GM10248 (cell line): ENCODE data around the gene BGLAP.

Source experiments
- CTCF ChIA-PET: fragments of 300-600 bp; sonication (Branson Sonifier 250); formaldehyde crosslinking; extraction: SDS; loops from one replicate; lab custom pipeline; 2021; ENCODE audit warnings: antibody characterized with exemption; lab: Yijun Ruan, JAX
- POLR2A ChIA-PET: fragments of 350-650 bp; sonication (Branson Sonifier 250); formaldehyde crosslinking; extraction: SDS; loops from one replicate; lab custom pipeline; 2020; ENCODE audit warnings: antibody characterized with exemption; lab: Yijun Ruan, JAX
- DNase-seq: peaks from one replicate; pipeline ENCODE4 v3.0.0; 2012; ENCODE audit errors: extremely low spot score
- CTCF ChIP-seq: IDR thresholded peaks from 2 replicates; pipeline ENCODE4 v1.5.1; 2012; ENCODE audit warnings: mild to moderate bottlenecking, low read depth; ENCODE audit errors: extremely low read depth, missing control alignments, control extremely low read depth

BGLAP gene

GRCh38 chr1:156221986-156222692, 19.8 kb upstream of the BGLAP start:
- POLR2A ChIA-PET = no interaction called here
- no peak for TF ChIP-seq CTCF
- DNase-seq = no peak
- CTCF ChIA-PET = interaction anchor here (1.0 to 14.6 kb wide), 4 partner anchors 9 to 91 kb away, joined by 3 to 306 read pairs (median 7); partner anchors contain the start of genes PMF1 and SEMA4A

GRCh38 chr1:156225677-156226014, 16.3 kb upstream of the BGLAP start:
- POLR2A ChIA-PET = interaction anchor here (0.6 to 1.5 kb wide), 6 partner anchors 8 to 915 kb away, joined by 3 to 9 read pairs (median 5); partner anchors contain the start of gene PMF1
- TF ChIP-seq CTCF = no peak
- CTCF ChIA-PET = interaction anchor here (0.6 to 14.6 kb wide), 52 partner anchors 8 to 395 kb away, joined by 3 to 306 read pairs (median 5); partner anchors contain the start of genes ARHGEF2, BGLAP, PAQR6 and PMF1
- DNase-seq = no peak

GRCh38 chr1:156226116-156226538, 15.9 kb upstream of the BGLAP start:
- DNase-seq = peak; percentile 75
- TF ChIP-seq CTCF = no peak
- ChIA-PET CTCF (interaction anchor here (0.7 to 14.6 kb wide), 26 partner anchors 9 to 160 kb away, joined by 3 to 306 read pairs (median 8); partner anchors contain the start of genes PAQR6, PMF1, SEMA4A and SLC25A44), POLR2A (interaction anchor here (0.6 to 1.5 kb wide), 4 partner anchors 9 to 71 kb away, joined by 3 to 9 read pairs (median 6); partner anchors contain the start of gene PMF1)

DNA sequence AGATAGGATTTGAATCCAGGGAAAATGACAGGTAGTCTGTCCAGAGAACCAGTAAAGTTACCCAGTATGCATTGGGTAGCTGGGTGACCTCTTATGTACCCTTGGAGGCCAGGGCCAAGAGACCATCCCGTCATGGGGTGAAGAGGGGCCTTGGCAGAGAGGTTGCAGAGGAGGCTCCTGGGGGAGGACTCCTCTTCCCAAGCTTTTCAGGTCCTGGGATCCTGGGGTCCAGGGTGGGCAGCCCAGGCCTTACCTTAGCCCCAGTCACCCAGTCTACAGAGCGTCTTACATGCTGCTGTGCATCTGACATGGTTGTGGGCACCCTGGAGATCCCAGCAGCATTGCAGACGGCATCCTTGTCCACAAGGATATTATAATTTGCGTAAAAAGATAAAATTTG, 15.2 kb upstream of the BGLAP start:
- POLR2A ChIA-PET = interaction anchor here (0.6 kb wide), 1 partner anchor 44 kb away, joined by 7 read pairs; no protein-coding TSS in a partner anchor
- peak; percentile 28 for DNase-seq
- CTCF ChIA-PET = interaction anchor here (0.9 to 14.6 kb wide), 16 partner anchors 8 to 135 kb away, joined by 3 to 306 read pairs (median 12); partner anchors contain the start of genes PAQR6, PMF1, SEMA4A and SMG5

GRCh38 chr1:156228501-156228900, 13.5 kb upstream of the BGLAP start:
- DNase-seq = no peak
- ChIA-PET POLR2A (interaction anchor here (0.6 kb wide), 1 partner anchor 19 kb away, joined by 3 read pairs; no protein-coding TSS in a partner anchor), CTCF (interaction anchor here (1.3 to 14.6 kb wide), 3 partner anchors 10 to 91 kb away, joined by 3 to 306 read pairs (median 12); partner anchors contain the start of gene SEMA4A)
- no peak for TF ChIP-seq CTCF

More for the DNA sequence above, 15.2 kb upstream of the BGLAP start:
- TF ChIP-seq CTCF = no peak

- no peak for DNase-seq
- CTCF ChIA-PET = interaction anchor here (1.0 to 14.6 kb wide), 4 partner anchors 11 to 134 kb away, joined by 3 to 306 read pairs (median 4); partner anchors contain the start of genes PMF1 and SEMA4A
- POLR2A ChIA-PET = interaction anchor here (0.9 kb wide), 1 partner anchor 17 kb away, joined by 3 read pairs; the partner anchor contains the start of gene PMF1
- no peak for TF ChIP-seq CTCF
Measured at GRCh38 chr1:156229809-156230472, 12.0 kb upstream of the BGLAP start.
